ENCODE data around the gene SLC6A11.

Gene SLC6A11

GRCh38 chr3:10845001-10845761 lies 29.2 kb downstream of the SLC6A11 start:
- no peak for FAIRE-seq

GRCh38 chr3:10845839-10846656 lies 30.0 kb downstream of the SLC6A11 start:
- FAIRE-seq: no peak

- FAIRE-seq: no peak
These were observed 30.6 kb downstream of the SLC6A11 start for GRCh38 chr3:10846657-10846975.

- no peak for FAIRE-seq
These were observed 32.2 kb downstream of the SLC6A11 start for GRCh38 chr3:10848261-10848660.

GRCh38 chr3:10852066-10852808 lies 36.2 kb downstream of the SLC6A11 start:
- FAIRE-seq: no peak

- FAIRE-seq: no peak
These were observed 39.2 kb downstream of the SLC6A11 start for GRCh38 chr3:10855083-10855870.

GRCh38 chr3:10855871-10856662 lies 40.0 kb downstream of the SLC6A11 start:
- FAIRE-seq: no peak

- no peak for FAIRE-seq
These were observed 41.2 kb downstream of the SLC6A11 start for GRCh38 chr3:10857235-10857634.

- FAIRE-seq: no peak
These were observed 42.1 kb downstream of the SLC6A11 start for GRCh38 chr3:10858091-10858490.

GRCh38 chr3:10867384-10867783 lies 51.4 kb downstream of the SLC6A11 start:
- FAIRE-seq: no peak

GRCh38 chr3:10869460-10869859 lies 53.4 kb downstream of the SLC6A11 start:
- FAIRE-seq: no peak

GRCh38 chr3:10870296-10870695 lies 54.3 kb downstream of the SLC6A11 start:
- FAIRE-seq: no peak

GRCh38 chr3:10873415-10873814 lies 57.4 kb downstream of the SLC6A11 start:
- no peak for FAIRE-seq

- FAIRE-seq: no peak
These were observed 59.9 kb downstream of the SLC6A11 start for GRCh38 chr3:10875914-10876313.

- no peak for FAIRE-seq
These were observed 60.6 kb downstream of the SLC6A11 start for GRCh38 chr3:10876661-10877060.

- no peak for FAIRE-seq
These were observed 66.8 kb downstream of the SLC6A11 start for GRCh38 chr3:10882851-10883250.

- no peak for FAIRE-seq
These were observed 67.6 kb downstream of the SLC6A11 start for GRCh38 chr3:10883478-10884234.

GRCh38 chr3:10887015-10887414 lies 71.0 kb downstream of the SLC6A11 start:
- FAIRE-seq: no peak

- FAIRE-seq: no peak
These were observed 72.6 kb downstream of the SLC6A11 start for GRCh38 chr3:10888518-10889090.

GRCh38 chr3:10889206-10889960 lies 73.4 kb downstream of the SLC6A11 start:
- FAIRE-seq: no peak

Measured in A204.1 (cell line).